Neural crest cell (in vitro differentiated cells): ENCODE measurements around the gene CAGE1. TPM values are rescaled to one million over a fixed set of nuclear protein-coding genes. Genes with fewer than 3 reads are reported as not detected.

Experiments
- DNase-seq: peaks from one replicate; pipeline ENCODE4 v3.0.0; 2021; ENCODE audit warnings: low read depth, mixed read lengths, low spot score
- H3K27ac Mint-ChIP-seq: one replicate; pipeline ENCODE4 v1.8.0; 2021; ENCODE audit warnings: mild to moderate bottlenecking, mixed read lengths; ENCODE audit not compliant: unreplicated experiment
- H3K27me3 Mint-ChIP-seq: 2 replicates; pipeline ENCODE4 v1.8.0; 2021; ENCODE audit warnings: low read depth, mild to moderate bottlenecking, mixed read lengths
- H3K36me3 Mint-ChIP-seq: 2 replicates; pipeline ENCODE4 v1.8.0; 2021; ENCODE audit warnings: low read depth, mild to moderate bottlenecking, mixed read lengths
- H3K4me1 Mint-ChIP-seq: 2 replicates; pipeline ENCODE4 v1.8.0; 2021; ENCODE audit warnings: mixed read lengths
- H3K4me3 Mint-ChIP-seq: one replicate; pipeline ENCODE4 v1.8.0; 2021; ENCODE audit warnings: mild to moderate bottlenecking, mixed read lengths
- H3K9me3 Mint-ChIP-seq: 2 replicates; pipeline ENCODE4 v1.8.0; 2021; ENCODE audit warnings: mixed read lengths
- CTCF ChIP-seq: fragments of 200-600 bp; sonication (generic); conservative IDR thresholded peaks from 2 replicates; pipeline ENCODE4 v1.5.0; 2021; ENCODE audit warnings: antibody characterized with exemption, mild to moderate bottlenecking
- total RNA-seq: library from RNA; stranded (reverse); gene quantifications from 2 replicates; pipeline ENCODE4 v1.2.1, GENCODE V29; 2021

Gene CAGE1
- total RNA-seq, 1 donor from 2014 or later, result 0.16 TPM

- H3K9me3 Mint-ChIP-seq, result no peaks in the 10 kb centered on the region
- no peaks in the 10 kb centered on the region for H3K27me3 Mint-ChIP-seq
- no peak overlapping the region for H3K4me3 Mint-ChIP-seq
- no peak for TF ChIP-seq CTCF
- DNase-seq, result no peak
- H3K4me1 Mint-ChIP-seq, result no peaks in the 10 kb centered on the region
- H3K27ac Mint-ChIP-seq, result no peak overlapping the region
- H3K36me3 Mint-ChIP-seq, result peaks cover 3% of the 10 kb centered on the region
Measured at GRCh38 chr6:7432391-7433120, 43.0 kb upstream of the CAGE1 start.

GRCh38 chr6:7431674-7432390 is 42.3 kb upstream of the CAGE1 start:
- DNase-seq, result no peak
- Mint-ChIP-seq H3K27me3 (no peaks in the 10 kb centered on the region), H3K4me3 (no peak overlapping the region), H3K9me3 (peaks cover 1% of the 10 kb centered on the region), H3K4me1 (no peaks in the 10 kb centered on the region), H3K36me3 (peaks cover 3% of the 10 kb centered on the region), H3K27ac (no peak overlapping the region)
- no peak for TF ChIP-seq CTCF

DNA sequence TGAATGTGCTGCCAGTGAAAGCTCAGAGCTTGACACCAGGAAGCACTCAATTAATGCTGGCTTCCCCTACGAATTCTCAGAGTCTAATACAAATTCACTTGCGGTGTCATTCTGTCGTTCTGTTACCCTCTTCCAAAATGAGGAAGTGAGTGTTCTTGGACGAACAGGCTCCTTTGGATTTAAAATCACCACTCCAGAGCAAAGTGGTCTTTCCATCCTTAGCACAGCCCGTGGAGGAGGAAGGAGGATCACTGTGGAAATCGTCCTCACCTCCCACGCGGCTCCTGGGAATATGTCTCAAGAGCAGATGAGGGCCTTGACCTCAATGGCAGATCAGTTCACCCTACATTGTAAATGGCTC is 41.8 kb upstream of the CAGE1 start:
- no peak for TF ChIP-seq CTCF
- DNase-seq, result no peak
- Mint-ChIP-seq H3K4me1 (no peaks in the 10 kb centered on the region), H3K36me3 (peaks cover 3% of the 10 kb centered on the region), H3K4me3 (no peak overlapping the region), H3K9me3 (peaks cover 2% of the 10 kb centered on the region), H3K27me3 (no peaks in the 10 kb centered on the region), H3K27ac (no peak overlapping the region)

DNA sequence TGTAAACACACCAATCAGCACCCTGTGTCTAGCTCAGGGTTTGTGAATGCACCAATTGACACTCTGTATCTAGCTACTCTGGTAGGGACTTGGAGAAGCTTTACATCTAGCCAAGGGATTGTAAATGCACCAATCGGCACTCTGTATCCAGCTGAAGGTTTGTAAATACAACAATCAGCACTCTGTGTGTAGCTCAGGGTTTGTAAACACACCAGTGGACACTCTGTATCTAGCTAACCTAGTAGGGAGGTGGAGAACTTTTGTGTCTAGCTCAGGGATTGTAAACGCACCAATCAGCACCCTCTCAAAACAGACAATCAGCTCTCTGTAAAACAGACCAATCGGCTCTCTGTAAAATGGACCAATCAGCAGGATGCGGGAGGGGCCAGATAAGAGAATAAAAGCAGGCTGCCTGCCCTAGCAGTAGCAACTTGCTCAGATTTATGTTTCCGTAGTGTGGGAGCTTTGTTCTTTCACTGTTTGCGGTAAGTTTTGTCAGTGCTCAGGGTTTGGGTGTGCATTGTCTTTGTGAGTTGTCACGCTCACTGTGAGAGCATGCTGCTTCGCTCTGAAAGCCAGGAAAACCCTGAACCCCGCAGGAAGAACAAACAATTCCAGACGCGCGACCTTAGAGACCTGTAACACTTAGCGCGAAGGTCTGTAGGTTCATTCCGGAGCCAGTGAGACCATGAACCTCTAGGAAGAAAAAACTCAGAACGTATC is 37.1 kb upstream of the CAGE1 start:
- Mint-ChIP-seq H3K27me3 (no peaks in the 10 kb centered on the region), H3K36me3 (peaks cover 2% of the 10 kb centered on the region), H3K4me1 (no peaks in the 10 kb centered on the region), H3K4me3 (no peak overlapping the region), H3K27ac (peak overlapping the region; percentile 71), H3K9me3 (peaks cover 2% of the 10 kb centered on the region)
- DNase-seq, result no peak
- no peak for TF ChIP-seq CTCF

- H3K4me3 Mint-ChIP-seq, result no peak overlapping the region
- H3K4me1 Mint-ChIP-seq, result no peaks in the 10 kb centered on the region
- peaks cover 2% of the 10 kb centered on the region for H3K9me3 Mint-ChIP-seq
- no peak overlapping the region for H3K27ac Mint-ChIP-seq
- peaks cover 4% of the 10 kb centered on the region for H3K36me3 Mint-ChIP-seq
- no peaks in the 10 kb centered on the region for H3K27me3 Mint-ChIP-seq
- TF ChIP-seq CTCF, result no peak
- DNase-seq, result no peak
Measured at GRCh38 chr6:7425808-7426190, 36.3 kb upstream of the CAGE1 start.
